Measurements from ENCODE around the gene MED20.
A peak's percentile ranks its signal among the peaks of the same experiment; 100 is the strongest.

The MED20 gene

GRCh38 chr6:41901882-41902519 is 18.9 kb downstream of the MED20 start:
- DNase-seq, result no peak

GRCh38 chr6:41900861-41901260 is 20.1 kb downstream of the MED20 start:
- DNase-seq, result no peak

- no peak for DNase-seq
Measured at GRCh38 chr6:41896281-41896680, 24.7 kb downstream of the MED20 start.

GRCh38 chr6:41895300-41896233 is 25.4 kb downstream of the MED20 start, which contains the start of gene USP49:
USP49 (minus strand) TSS chr6:41895375; CDS start chr6:41806983, 88,392 bp downstream.
- DNase-seq, result peak; percentile 94

- DNase-seq, result peak; percentile 20
Measured at GRCh38 chr6:41894366-41895299, 26.3 kb downstream of the MED20 start.

GRCh38 chr6:41892921-41893564 is 27.9 kb downstream of the MED20 start:
- no peak for DNase-seq

GRCh38 chr6:41887331-41887751 is 33.6 kb downstream of the MED20 start:
- no peak for DNase-seq

- no peak for DNase-seq
Measured at GRCh38 chr6:41885930-41886329, 35.0 kb downstream of the MED20 start.

- no peak for DNase-seq
Measured at GRCh38 chr6:41884957-41885356, 36.0 kb downstream of the MED20 start.

GRCh38 chr6:41881506-41881905 is 39.4 kb downstream of the MED20 start:
- no peak for DNase-seq

GRCh38 chr6:41878961-41879405 is 42.0 kb downstream of the MED20 start:
- no peak for DNase-seq

GRCh38 chr6:41878246-41878645 is 42.7 kb downstream of the MED20 start:
- DNase-seq, result no peak

- no peak for DNase-seq
Measured at GRCh38 chr6:41877051-41877680, 43.8 kb downstream of the MED20 start.

GRCh38 chr6:41874741-41875140 is 46.2 kb downstream of the MED20 start:
- no peak for DNase-seq

GRCh38 chr6:41872147-41872546 is 48.8 kb downstream of the MED20 start:
- no peak for DNase-seq

- DNase-seq, result no peak
Measured at GRCh38 chr6:41871691-41872090, 49.2 kb downstream of the MED20 start.

- no peak for DNase-seq
Measured at GRCh38 chr6:41859356-41859755, 61.6 kb downstream of the MED20 start.

GRCh38 chr6:41858703-41859102 is 62.2 kb downstream of the MED20 start:
- no peak for DNase-seq

Measured in femur (tissue), 1 donor.